ENCODE measurements around the gene MAGEB10. TPM values are rescaled to one million over a fixed set of nuclear protein-coding genes. Genes with fewer than 3 reads are reported as not detected.
A peak's percentile ranks its signal among the peaks of the same experiment; 100 is the strongest.

MAGEB10 gene
- total RNA-seq, 1 donor from 2014 or later: not detected

- TF ChIP-seq CTCF (IDR thresholded peaks at IDR 0.05; ENCODE audit: borderline replicate concordance): no peak
- no peak overlapping the region for H3K4me3 ChIP-seq
- no peak overlapping the region for H3K27ac ChIP-seq (replicated peaks)
- no peak for DNase-seq
- no peaks in the 10 kb centered on the region for H3K27me3 ChIP-seq (ENCODE audit: low read depth)
- no peaks in the 10 kb centered on the region for H3K36me3 ChIP-seq
- intact Hi-C loops (cut with micrococcal nuclease): no loop called here
- no peaks in the 10 kb centered on the region for H3K4me1 ChIP-seq
- no peaks in the 10 kb centered on the region for H3K9me3 ChIP-seq (replicated peaks)
Measured at GRCh38 chrX:27840881-27841280, 33.1 kb downstream of the MAGEB10 start.

GRCh38 chrX:27842859-27843258 lies 35.1 kb downstream of the MAGEB10 start:
- H3K9me3 ChIP-seq (replicated peaks): no peaks in the 10 kb centered on the region
- TF ChIP-seq CTCF (IDR thresholded peaks at IDR 0.05; ENCODE audit: borderline replicate concordance): no peak
- H3K27me3 ChIP-seq (ENCODE audit: low read depth): no peaks in the 10 kb centered on the region
- intact Hi-C loops (cut with micrococcal nuclease): no loop called here
- H3K36me3 ChIP-seq: no peaks in the 10 kb centered on the region
- no peak overlapping the region for H3K4me3 ChIP-seq
- H3K27ac ChIP-seq (replicated peaks): no peak overlapping the region
- DNase-seq: no peak
- H3K4me1 ChIP-seq: no peaks in the 10 kb centered on the region

- no peaks in the 10 kb centered on the region for H3K4me1 ChIP-seq
- H3K4me3 ChIP-seq: no peak overlapping the region
- TF ChIP-seq CTCF (IDR thresholded peaks at IDR 0.05; ENCODE audit: borderline replicate concordance): no peak
- no peak overlapping the region for H3K27ac ChIP-seq (replicated peaks)
- H3K9me3 ChIP-seq (replicated peaks): no peaks in the 10 kb centered on the region
- intact Hi-C loops (cut with micrococcal nuclease): no loop called here
- H3K36me3 ChIP-seq: no peaks in the 10 kb centered on the region
- no peak for DNase-seq
- H3K27me3 ChIP-seq (ENCODE audit: low read depth): peaks cover 8% of the 10 kb centered on the region
Measured at GRCh38 chrX:27860337-27860736, 52.5 kb downstream of the MAGEB10 start.

- intact Hi-C loops (cut with micrococcal nuclease): no loop called here
- peak overlapping the region; percentile 17 for H3K4me3 ChIP-seq
- H3K27ac ChIP-seq (replicated peaks): no peak overlapping the region
- peaks cover 8% of the 10 kb centered on the region for H3K27me3 ChIP-seq (ENCODE audit: low read depth)
- DNase-seq: no peak
- no peaks in the 10 kb centered on the region for H3K4me1 ChIP-seq
- no peak for TF ChIP-seq CTCF (IDR thresholded peaks at IDR 0.05; ENCODE audit: borderline replicate concordance)
- H3K36me3 ChIP-seq: no peaks in the 10 kb centered on the region
- H3K9me3 ChIP-seq (replicated peaks): no peaks in the 10 kb centered on the region
Measured at GRCh38 chrX:27863809-27864208, 56.0 kb downstream of the MAGEB10 start.

Other genes starting within 250 kb of the MAGEB10 start
- gene DCAF8L2, start 217.6 kb upstream of the MAGEB10 start, total RNA-seq: not detected
- not detected for gene DCAF8L1, start 173.5 kb downstream of the MAGEB10 start, total RNA-seq

Measured in left ventricle myocardium inferior (tissue), 1 donor.